ENCODE data around the gene TTC33.

The TTC33 gene

GRCh38 chr5:40485021-40485998 lies 270.5 kb downstream of the TTC33 start:
- no peak for DNase-seq (ENCODE audit: low read depth in 2 of 2)

GRCh38 chr5:40484495-40484894 lies 271.3 kb downstream of the TTC33 start:
- no peak for DNase-seq (ENCODE audit: low read depth in 2 of 2)

GRCh38 chr5:40483316-40483715 lies 272.4 kb downstream of the TTC33 start:
- DNase-seq (ENCODE audit: low read depth in 2 of 2): no peak

- no peak for DNase-seq (ENCODE audit: low read depth in 2 of 2)
Observed at GRCh38 chr5:40481241-40481640, 274.5 kb downstream of the TTC33 start.

GRCh38 chr5:40480392-40480791 lies 275.4 kb downstream of the TTC33 start:
- peak in 1 of 2 donors; percentile 12 for DNase-seq (ENCODE audit: low read depth in 2 of 2)

- DNase-seq (ENCODE audit: low read depth in 2 of 2): no peak
Observed at GRCh38 chr5:40479939-40480338, 275.8 kb downstream of the TTC33 start.

GRCh38 chr5:40478766-40479165 lies 277.0 kb downstream of the TTC33 start:
- DNase-seq (ENCODE audit: low read depth in 2 of 2): no peak

- no peak for DNase-seq (ENCODE audit: low read depth in 2 of 2)
Observed at GRCh38 chr5:40477856-40478546, 277.8 kb downstream of the TTC33 start.

GRCh38 chr5:40475561-40475960 lies 280.2 kb downstream of the TTC33 start:
- DNase-seq (ENCODE audit: low read depth in 2 of 2): no peak

GRCh38 chr5:40474250-40474649 lies 281.5 kb downstream of the TTC33 start:
- no peak for DNase-seq (ENCODE audit: low read depth in 2 of 2)

GRCh38 chr5:40465416-40465815 lies 290.3 kb downstream of the TTC33 start:
- no peak for DNase-seq (ENCODE audit: low read depth in 2 of 2)

- DNase-seq (ENCODE audit: low read depth in 2 of 2): no peak
Observed at GRCh38 chr5:40464511-40464910, 291.2 kb downstream of the TTC33 start.
